Endothelial cell of umbilical vein (primary cell): ENCODE measurements around the gene SMAD3. TPM values are rescaled to one million over a fixed set of nuclear protein-coding genes. Genes with fewer than 3 reads are reported as not detected.

Source experiments
- BruUV-seq: library from RNA; stranded (reverse); fragments of 400-500 nt; replicated peaks from 2 replicates; lab custom pipeline; 2021; lab: Mats Ljungman, UMichigan
- CTCF ChIA-PET: fragments of 300-600, 350-600 bp; sonication (Branson Sonifier 250); formaldehyde crosslinking; loops from one replicate; lab custom pipeline; 2021; ENCODE audit warnings: antibody characterized with exemption, inconsistent platforms; lab: Charles Lee
- POLR2A ChIA-PET: fragments of 300-600, 350-600 bp; sonication (Branson Sonifier 250); formaldehyde crosslinking; loops from one replicate; lab custom pipeline; 2021; ENCODE audit warnings: antibody characterized with exemption, inconsistent platforms; lab: Charles Lee
- DNase-seq: peaks from one replicate; pipeline ENCODE4 v3.0.0-alpha.2; 2011; ENCODE audit warnings: low read depth, low spot score
- FAIRE-seq: peaks from 2 replicates; lab custom pipeline; 2011; peaks lifted over from hg19 to GRCh38; lab: Jason Lieb, UNC
- H2AFZ ChIP-seq: 2 replicates; pipeline ENCODE4 v1.6.0; 2012; ENCODE audit warnings: low read depth, low read length, control low read depth, inconsistent platforms
- H3K27ac ChIP-seq: 2 replicates; pipeline ENCODE4 v1.5.1; 2011; ENCODE audit warnings: low read depth, mild to moderate bottlenecking, control low read depth, low read length, moderate library complexity; ENCODE audit not compliant: insufficient read depth
- H3K27me3 ChIP-seq, 2 experiments: 2 replicates each; pipeline versions ENCODE4 v1.6.0 to v1.6.1; 2011; ENCODE audit warnings: low read length in 2 of 2, mixed read lengths in 1 of 2; ENCODE audit not compliant: control insufficient read depth in 2 of 2, insufficient read depth in 2 of 2
- H3K36me3 ChIP-seq, 2 experiments: 2 replicates in 1 of 2; 3 replicates in 1 of 2; pipeline ENCODE4 v1.5.1; 2011; ENCODE audit warnings: low read length in 2 of 2, mild to moderate bottlenecking in 1 of 2, moderate library complexity in 1 of 2; ENCODE audit not compliant: control insufficient read depth in 2 of 2, insufficient read depth in 2 of 2; ENCODE audit errors: extremely low read depth in 1 of 2
- H3K4me1 ChIP-seq: 3 replicates; pipeline ENCODE4 v1.5.1; 2011; ENCODE audit warnings: mild to moderate bottlenecking, low read length; ENCODE audit not compliant: control insufficient read depth, insufficient read depth; ENCODE audit errors: extremely low read depth
- H3K4me2 ChIP-seq: 2 replicates; pipeline ENCODE4 v1.6.1; 2011; ENCODE audit warnings: low read length, control low read depth, mixed read lengths; ENCODE audit not compliant: insufficient read depth
- H3K4me3 ChIP-seq, 3 experiments: fragments of 200-600 bp in 1 of 3; sonication (generic), shearing (Covaris generic) in 1 of 3; replicated peaks in 1 of 3; 2 replicates each; pipeline ENCODE4 v1.5.1; 2011 to 2016; ENCODE audit warnings: control low read depth in 3 of 3, low read length in 3 of 3, mild to moderate bottlenecking in 2 of 3, inconsistent platforms in 1 of 3, low read depth in 1 of 3, moderate library complexity in 1 of 3; ENCODE audit not compliant: insufficient read depth in 1 of 3
- H3K79me2 ChIP-seq: 2 replicates; pipeline ENCODE4 v1.6.0; 2012; ENCODE audit warnings: low read length, inconsistent platforms; ENCODE audit not compliant: control insufficient read depth, insufficient read depth
- H3K9ac ChIP-seq: replicated peaks from 2 replicates; pipeline ENCODE3; 2011; ENCODE audit warnings: low read length, control low read depth; ENCODE audit not compliant: insufficient read depth; ENCODE audit errors: extremely low read depth
- H3K9me1 ChIP-seq: replicated peaks from 3 replicates; pipeline ENCODE4 v1.6.0; 2011; ENCODE audit warnings: mild to moderate bottlenecking, low read length; ENCODE audit not compliant: control insufficient read depth, insufficient read depth; ENCODE audit errors: extremely low read depth
- H3K9me3 ChIP-seq: replicated peaks from 2 replicates; pipeline ENCODE4 v1.5.1; 2012; ENCODE audit warnings: low read length, inconsistent platforms; ENCODE audit not compliant: control insufficient read depth, insufficient read depth
- H4K20me1 ChIP-seq: replicated peaks from 2 replicates; pipeline ENCODE3; 2011; ENCODE audit warnings: mild to moderate bottlenecking, low read length; ENCODE audit not compliant: control insufficient read depth, insufficient read depth; ENCODE audit errors: extremely low read depth
- CTCF ChIP-seq, 2 donors: IDR thresholded peaks; 1 replicate in 1 of 2; 2 replicates in 1 of 2; pipeline ENCODE4 v1.5.1; 2011; ENCODE audit warnings: low read length in 2 of 2, mild to moderate bottlenecking in 2 of 2, moderate library complexity in 2 of 2, control low read depth in 1 of 2, inconsistent platforms in 1 of 2, low read depth in 1 of 2; ENCODE audit not compliant: insufficient read depth in 1 of 2; ENCODE audit errors: extremely low read depth in 1 of 2
- EZH2 ChIP-seq: IDR thresholded peaks from 2 replicates; pipeline ENCODE4 v1.6.1; 2012; ENCODE audit warnings: borderline replicate concordance, low read depth, mild to moderate bottlenecking, moderate library complexity, low read length, inconsistent platforms; ENCODE audit not compliant: severe bottlenecking
- FOS ChIP-seq: IDR thresholded peaks from 2 replicates; pipeline ENCODE4 v1.6.1; 2011; ENCODE audit warnings: mild to moderate bottlenecking, low read length, moderate library complexity, borderline replicate concordance; ENCODE audit not compliant: insufficient read depth
- GATA2 ChIP-seq: IDR thresholded peaks from 2 replicates; pipeline ENCODE4 v1.7.0; 2011; ENCODE audit warnings: low read depth, mild to moderate bottlenecking, moderate library complexity, mixed read lengths, low read length; ENCODE audit not compliant: insufficient read length, insufficient read depth
- JUN ChIP-seq: IDR thresholded peaks from 2 replicates; pipeline ENCODE4 v1.6.1; 2011; ENCODE audit warnings: borderline replicate concordance, low read depth; ENCODE audit not compliant: insufficient read length, insufficient read depth
- MAX ChIP-seq: IDR thresholded peaks from 2 replicates; pipeline ENCODE4 v1.6.1; 2011; ENCODE audit not compliant: insufficient read depth, insufficient read length
- MYC ChIP-seq: IDR thresholded peaks from one replicate; pipeline ENCODE4 v1.6.1; 2011; ENCODE audit warnings: mild to moderate bottlenecking, low read depth, low read length
- POLR2A ChIP-seq: IDR thresholded peaks from 2 replicates; pipeline ENCODE4 v1.6.1; 2012; ENCODE audit warnings: low read depth, mild to moderate bottlenecking, control low read depth, low read length
- POLR2AphosphoS5 ChIP-seq: IDR thresholded peaks from 2 replicates; pipeline ENCODE4 v1.6.1; 2012; ENCODE audit warnings: low read depth, mild to moderate bottlenecking, control low read depth, low read length, moderate library complexity; ENCODE audit not compliant: insufficient read depth
- dilution Hi-C: fragments of 300-500 bp; cut with MboI; formaldehyde crosslinking; loops from one replicate; pipeline ENCODE4 v1.15.0; 2019; ENCODE audit warnings: low sequenced_read_pairs; ENCODE audit not compliant: extremely low pct_ligation_motif_present
- intact Hi-C: fragments of 100-400 bp; cut with micrococcal nuclease; formaldehyde crosslinking; loops from one replicate; pipeline ENCODE4 v1.10.0; 2022
- polyA plus RNA-seq, 4 experiments: library from polyadenylated mRNA; depleted of rRNA in 3 of 4; stranded (reverse) in 3 of 4; unstranded in 1 of 4; fragments of >200 nt; gene quantifications; 2 replicates each; pipeline versions ENCODE4 v1.2.1 to v1.2.3, GENCODE V29; 2011 to 2012; ENCODE audit warnings: missing spikeins in 1 of 4
- total RNA-seq: library from RNA; stranded (reverse); gene quantifications from 2 replicates; pipeline ENCODE4 v1.2.3, GENCODE V29; 2021

SMAD3 gene
- total and polyA plus RNA-seq, 2 donors (not counting 3 experiments of a cell fraction or from before 2014, with no cell fraction given): 56.4 to 88.2 TPM

- Histone ChIP-seq H3K9me1 (no peaks in the 10 kb centered on the region), H3K36me3 (peaks cover 14 to 24% of the 10 kb centered on the region in 2 experiments), H3K79me2 (peaks cover 72% of the 10 kb centered on the region), H3K4me3 (no peak overlapping the region), H3K27ac (peak overlapping the region; percentile 83), H3K4me1 (peaks cover 39% of the 10 kb centered on the region), H2AFZ (no peak overlapping the region), H3K9ac (no peak overlapping the region), H4K20me1 (no peaks in the 10 kb centered on the region), H3K27me3 (no peaks in the 10 kb centered on the region), H3K9me3 (no peaks in the 10 kb centered on the region), H3K4me2 (no peak overlapping the region)
- FAIRE-seq (no peak), DNase-seq (no peak)
- TF ChIP-seq JUN (no peak), POLR2AphosphoS5 (no peak), MYC (no peak), FOS (no peak), CTCF (IDR thresholded peaks at IDR 0.05; ENCODE audit: extremely low read depth in 1 of 2, insufficient read depth in 1 of 2, low read depth in 1 of 2, low read length in 2 of 2) (no peak), POLR2A (no peak), MAX (no peak), EZH2 (no peak), GATA2 (no peak)
- ChIA-PET CTCF (no interaction called here), POLR2A (interaction anchor here (2.3 kb wide), 1 partner anchor 19 kb away, joined by 6 read pairs; no protein-coding TSS in a partner anchor)
- dilution Hi-C loops: no loop called here
- intact Hi-C loops: no loop called here
- BruUV-seq: no TSS peak
Observed at GRCh38 chr15:67167091-67167490, 101.7 kb downstream of the SMAD3 start.
